PC-9 (cell line): Measurements from ENCODE around the gene APOM.

ENCODE experiments used
- CTCF ChIP-seq: fragments of 200-600 bp; sonication (generic); conservative IDR thresholded peaks from 2 replicates; pipeline ENCODE4 v1.6.1; 2017; ENCODE audit warnings: mixed run types, antibody characterized with exemption, mild to moderate bottlenecking, moderate library complexity
- EZH2 ChIP-seq: fragments of 200-600 bp; sonication (generic); IDR thresholded peaks from 2 replicates; pipeline ENCODE4 v1.8.0; 2017; ENCODE audit warnings: antibody characterized with exemption, low read depth

DNA sequence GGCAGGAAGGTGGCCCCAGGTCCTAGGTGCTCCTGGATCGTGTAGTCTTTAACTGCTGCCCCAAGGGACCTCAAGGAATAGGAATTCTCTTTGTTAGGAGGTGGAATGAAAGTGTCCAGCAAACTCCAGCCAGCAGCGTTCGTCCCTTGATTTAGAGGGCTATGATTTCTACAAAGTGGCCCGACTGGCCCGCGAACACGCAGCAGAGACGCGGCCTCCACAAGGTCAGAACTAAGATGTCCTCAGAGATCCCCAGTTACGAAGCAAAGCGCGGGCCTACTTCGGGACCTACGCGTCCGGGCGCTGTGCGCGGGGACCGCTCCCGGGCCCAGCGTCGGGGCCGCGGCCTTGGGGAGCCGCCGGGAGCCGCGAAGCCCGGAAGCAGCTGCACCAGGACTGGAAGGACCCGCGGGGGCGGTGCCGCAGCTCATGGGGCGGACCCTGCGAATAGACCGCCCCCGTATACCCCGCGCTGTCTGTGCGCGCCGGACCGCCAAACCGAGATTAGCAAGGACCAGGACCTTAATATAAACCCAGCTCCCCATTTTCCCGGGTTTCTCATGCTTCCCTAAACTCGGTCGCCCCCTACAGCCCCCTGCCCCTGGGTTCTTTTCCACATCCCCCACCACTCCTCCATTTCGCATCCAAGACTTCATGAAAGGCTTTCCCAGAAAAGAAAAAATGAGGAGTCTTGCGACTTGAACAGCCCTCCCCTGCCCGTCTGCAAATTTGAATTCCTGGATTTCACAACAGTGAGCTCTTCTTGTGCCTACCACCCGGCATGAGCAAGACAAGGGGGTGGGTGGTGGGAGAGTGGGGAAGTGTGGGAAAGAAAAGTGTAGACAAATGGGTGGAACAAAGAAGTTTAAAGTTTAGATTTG lies 4.9 kb downstream of the APOM start, which contains the start of gene C6orf47:
- TF ChIP-seq EZH2, result no peak
- TF ChIP-seq CTCF, result no peak
